Daoy (cell line): Measurements from ENCODE around the gene SLIT1. TPM values are rescaled to one million over a fixed set of nuclear protein-coding genes. Genes with fewer than 3 reads are reported as not detected.

Experiments used
- DNase-seq: peaks from one replicate; pipeline ENCODE4 v3.0.0-alpha.2; 2015; ENCODE audit warnings: low read depth
- total RNA-seq: library from RNA; depleted of rRNA; stranded (reverse); fragments of >200 nt; shearing (Covaris generic); gene quantifications from 2 replicates; pipeline ENCODE4 v1.2.3, GENCODE V29; 2014; rRNA removed

SLIT1 gene
- total RNA-seq, result 0.11 TPM in 1 of 2 replicates, not detected in the other

GRCh38 chr10:97185326-97186058 lies at the start of gene SLIT1:
TSS of gene SLIT1 (minus strand) at chr10:97185959. CDS start at chr10:97185674, 285 bp downstream.
- no peak for DNase-seq

GRCh38 chr10:97235353-97235752 lies 49.6 kb upstream of the SLIT1 start:
- no peak for DNase-seq

- DNase-seq, result no peak
These were observed 48.6 kb upstream of the SLIT1 start for GRCh38 chr10:97234400-97234799.

- DNase-seq, result no peak
These were observed 44.4 kb upstream of the SLIT1 start for GRCh38 chr10:97230146-97230545.

- no peak for DNase-seq
These were observed 43.7 kb upstream of the SLIT1 start for GRCh38 chr10:97229322-97230015.

GRCh38 chr10:97228775-97229157 lies 43.0 kb upstream of the SLIT1 start:
- DNase-seq, result no peak

GRCh38 chr10:97228130-97228774 lies 42.5 kb upstream of the SLIT1 start:
- no peak for DNase-seq

- DNase-seq, result no peak
These were observed 40.6 kb upstream of the SLIT1 start for GRCh38 chr10:97226398-97226797.

- no peak for DNase-seq
These were observed 39.0 kb upstream of the SLIT1 start for GRCh38 chr10:97224483-97225435.

GRCh38 chr10:97222326-97222961 lies 36.7 kb upstream of the SLIT1 start:
- no peak for DNase-seq

GRCh38 chr10:97220355-97220754 lies 34.6 kb upstream of the SLIT1 start:
- DNase-seq, result no peak

- DNase-seq, result no peak
These were observed 31.5 kb upstream of the SLIT1 start for GRCh38 chr10:97217299-97217698.

GRCh38 chr10:97215619-97216260 lies 30.0 kb upstream of the SLIT1 start:
- no peak for DNase-seq

- no peak for DNase-seq
These were observed 27.7 kb upstream of the SLIT1 start for GRCh38 chr10:97213431-97213830.

GRCh38 chr10:97211229-97211628 lies 25.5 kb upstream of the SLIT1 start:
- no peak for DNase-seq

- peak; percentile 64 for DNase-seq
These were observed 24.8 kb upstream of the SLIT1 start for GRCh38 chr10:97210543-97210960.

- DNase-seq, result no peak
These were observed 22.1 kb upstream of the SLIT1 start for GRCh38 chr10:97207756-97208346.

GRCh38 chr10:97207131-97207530 lies 21.4 kb upstream of the SLIT1 start:
- DNase-seq, result no peak

GRCh38 chr10:97204826-97205679 lies 19.3 kb upstream of the SLIT1 start:
- no peak for DNase-seq
